Measurements from ENCODE around the gene ATP5PD.
A peak's percentile ranks its signal among the peaks of the same experiment; 100 is the strongest.

The ATP5PD gene

DNA sequence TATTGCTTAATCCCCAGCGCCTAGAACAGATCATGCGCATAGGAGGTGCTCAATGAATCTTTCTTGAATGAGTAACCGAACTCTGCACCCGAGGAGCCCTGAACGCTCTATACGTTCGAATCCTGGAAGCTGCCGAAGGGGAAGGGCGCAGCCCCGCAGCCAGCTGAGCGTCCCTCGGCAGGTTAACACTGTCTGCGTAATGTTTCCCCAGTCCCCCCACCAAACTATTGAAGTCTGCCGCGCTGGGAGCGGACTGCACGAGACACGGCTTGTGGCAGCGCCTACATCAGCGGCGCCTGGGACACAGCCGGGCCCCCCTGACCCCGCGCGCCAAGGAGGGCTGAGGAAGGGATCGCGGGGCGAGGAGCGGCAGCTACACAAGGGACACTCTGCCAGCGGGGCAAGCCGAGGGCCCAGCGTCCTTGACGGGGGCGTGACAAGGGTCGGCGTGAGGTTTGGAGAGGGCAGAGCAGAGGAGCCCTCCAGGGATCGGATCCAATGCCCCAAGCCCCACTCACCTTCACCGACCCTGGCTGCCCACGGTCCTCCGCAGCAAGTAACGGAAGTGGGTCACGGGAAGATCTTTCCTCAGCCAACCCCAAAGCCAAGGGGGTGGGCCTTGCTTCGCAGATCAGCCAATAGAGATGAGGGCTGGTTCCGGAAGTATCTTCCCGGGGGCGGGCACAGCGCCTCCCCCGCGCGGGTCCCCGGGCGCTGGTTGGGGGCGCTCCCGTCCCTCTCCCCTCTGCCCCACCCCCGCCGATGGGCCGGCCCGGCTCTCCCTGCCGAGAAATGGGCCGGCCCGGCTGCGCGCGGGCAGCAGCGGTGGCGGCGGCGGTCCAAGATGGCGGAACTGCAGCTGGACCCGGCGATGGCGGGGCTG lies at the start of gene ATP5PD, which contains the start of gene KCTD2:
Gene ATP5PD, minus strand, starts transcription at position 563 of the 883 bp plus-strand sequence. CDS start 4,319 bp downstream, outside the sequence.
Gene KCTD2, plus strand, starts transcription at position 819 of the 883 bp plus-strand sequence. Its CDS starts 26 bp downstream, at position 845.
- DNase-seq (ENCODE audit: low spot score): peak; percentile 99

DNA sequence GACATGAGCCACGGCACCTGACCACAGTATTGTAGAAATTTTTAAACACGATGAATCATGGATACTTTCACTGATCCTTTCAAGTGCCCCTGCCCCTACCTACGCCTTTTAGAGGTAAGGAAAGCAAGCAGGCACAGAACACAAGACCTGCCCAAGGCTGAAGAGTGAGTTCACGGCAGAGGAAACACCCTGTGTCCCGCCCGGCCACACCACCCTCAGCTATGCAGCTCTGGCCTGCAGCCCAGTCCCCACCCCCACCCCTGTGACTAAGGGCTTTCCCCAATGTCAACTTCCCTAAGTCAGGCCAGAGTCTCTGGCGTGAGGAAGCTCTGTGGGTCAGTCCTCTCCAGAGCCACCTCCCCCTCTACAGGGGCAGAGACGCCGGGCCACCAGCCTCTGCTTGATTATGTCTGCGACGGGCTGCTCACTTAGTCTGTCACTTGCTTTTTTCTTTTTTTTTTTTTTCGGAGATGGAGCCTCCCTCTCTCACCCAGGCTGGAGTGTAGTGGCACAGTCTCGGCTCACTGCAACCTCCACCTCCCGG lies 49.4 kb upstream of the ATP5PD start:
- DNase-seq (ENCODE audit: low spot score): no peak

DNA sequence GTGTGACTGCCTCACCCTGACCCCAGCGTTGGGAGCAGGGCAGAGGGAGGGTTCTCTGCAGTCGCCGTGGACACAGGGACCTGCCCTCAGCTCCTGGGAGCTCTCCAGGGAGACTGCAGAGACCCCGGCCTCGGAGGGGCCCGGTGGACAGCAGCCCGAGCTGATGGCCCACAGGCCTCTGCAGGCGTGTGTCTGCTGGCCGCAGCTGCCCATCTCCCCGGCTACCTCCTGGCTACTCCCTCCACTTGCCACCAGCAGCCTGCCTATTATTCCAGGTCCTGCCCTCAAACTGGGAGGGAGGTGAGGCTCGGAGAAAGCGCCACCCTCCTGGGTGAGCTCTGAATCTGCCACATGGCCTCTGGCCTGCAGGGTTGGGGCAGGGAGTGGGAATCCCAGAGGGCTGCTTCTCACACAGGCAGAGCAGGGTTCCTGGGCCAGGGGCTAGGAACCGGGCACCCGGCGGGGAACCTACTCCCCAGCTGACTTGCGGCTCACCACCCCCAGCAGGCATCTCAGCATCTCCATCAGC lies 48.2 kb upstream of the ATP5PD start:
- no peak for DNase-seq (ENCODE audit: low spot score)

DNA sequence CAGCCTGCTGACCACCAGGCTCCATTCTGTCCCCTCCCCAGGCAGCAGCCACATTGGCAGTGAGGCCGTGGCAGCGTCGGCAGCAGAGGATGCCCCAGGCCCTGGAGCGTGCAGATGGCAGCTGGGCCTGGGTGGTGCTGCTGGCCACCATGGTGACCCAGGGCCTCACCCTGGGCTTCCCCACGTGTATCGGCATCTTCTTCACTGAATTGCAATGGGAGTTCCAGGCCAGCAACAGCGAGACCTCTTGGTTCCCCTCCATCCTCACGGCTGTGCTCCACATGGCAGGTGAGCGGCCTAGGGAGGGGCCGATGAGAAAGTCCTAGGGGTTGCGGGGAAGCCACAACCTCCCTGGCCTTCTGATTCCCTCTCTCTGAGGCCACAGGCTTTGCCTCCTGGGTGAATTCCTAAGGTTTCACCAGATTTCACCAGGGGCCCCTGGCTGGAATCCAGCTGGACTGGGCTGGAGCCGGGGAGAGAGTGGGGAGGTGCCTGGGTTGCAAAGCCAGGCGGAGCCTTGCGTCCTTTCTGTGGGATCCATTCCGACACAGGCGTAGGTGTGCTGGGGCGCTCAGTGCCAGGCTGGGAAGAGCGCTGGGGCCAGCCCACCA lies 46.9 kb upstream of the ATP5PD start:
- DNase-seq (ENCODE audit: low spot score): no peak

DNA sequence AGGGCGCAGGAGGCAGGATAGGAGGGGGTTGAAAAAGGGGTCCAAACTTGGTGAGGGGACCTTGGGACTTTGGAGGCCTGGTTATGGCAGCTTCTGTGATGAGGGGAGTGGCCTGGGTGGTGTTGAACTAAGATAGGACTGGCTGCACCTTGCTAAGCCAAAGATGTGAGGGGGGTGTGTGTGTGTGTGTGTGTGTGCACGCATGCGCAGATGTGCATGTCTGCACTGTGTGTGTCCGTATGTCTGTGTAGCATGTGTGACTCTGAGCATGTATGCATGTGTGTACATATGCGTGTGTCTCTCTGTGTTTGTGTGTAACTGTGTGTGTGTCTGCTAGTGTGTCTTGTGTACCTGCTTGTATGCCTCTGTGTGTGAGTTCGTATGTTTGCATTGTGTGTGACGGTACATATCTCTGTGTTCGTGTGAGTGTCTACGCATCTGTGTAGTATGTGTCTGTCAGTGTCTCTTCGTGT lies 45.1 kb upstream of the ATP5PD start:
- DNase-seq (ENCODE audit: low spot score): no peak

DNA sequence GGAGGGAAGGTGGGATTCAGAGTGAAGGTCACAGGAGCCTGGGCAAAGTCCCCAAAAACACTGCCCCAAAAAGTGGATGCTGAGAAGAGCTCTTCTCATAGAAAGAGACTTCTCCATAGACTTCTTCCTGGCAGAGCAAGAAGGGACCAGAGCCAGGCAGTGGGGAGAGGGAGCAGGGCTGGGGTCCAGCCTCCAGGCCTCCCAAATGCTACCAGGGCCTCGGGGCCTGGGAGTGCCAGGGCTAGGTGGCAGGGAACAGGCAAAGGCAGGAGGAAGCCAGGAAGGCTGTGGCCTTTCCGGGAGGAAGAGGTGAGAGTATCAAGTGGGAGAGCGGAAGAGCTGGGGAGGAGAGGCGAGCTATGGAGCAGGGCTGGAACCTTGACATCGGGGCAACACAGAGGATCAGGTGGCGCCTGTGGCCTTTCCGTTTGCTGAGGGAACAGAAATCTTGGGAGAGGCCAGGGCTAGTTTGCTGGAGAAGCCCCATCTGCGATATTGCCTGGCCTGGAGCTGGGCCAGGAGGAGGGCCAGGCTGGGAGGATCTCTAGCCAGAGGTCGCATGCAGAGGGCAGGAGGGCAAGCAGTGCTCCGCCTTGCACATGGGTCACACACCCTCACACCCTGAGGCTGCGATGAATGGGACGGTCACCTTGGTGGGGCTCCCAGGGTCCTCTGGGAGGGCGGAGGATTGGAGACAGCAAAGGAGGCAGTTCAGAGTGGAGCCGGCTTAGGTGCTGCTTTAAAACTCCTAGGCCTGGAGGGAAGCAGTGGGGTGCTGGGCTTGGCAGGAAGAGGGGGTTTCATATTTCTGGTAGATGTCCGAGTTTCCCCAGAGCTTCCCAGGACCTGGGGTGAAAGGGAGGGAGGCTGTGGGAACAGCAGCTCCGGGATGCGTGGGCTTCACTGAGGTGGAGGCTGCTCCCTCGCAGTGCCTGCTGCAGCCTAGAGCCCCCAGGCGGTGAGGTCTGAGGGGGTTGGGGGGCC lies 44.4 kb upstream of the ATP5PD start:
- no peak for DNase-seq (ENCODE audit: low spot score)

DNA sequence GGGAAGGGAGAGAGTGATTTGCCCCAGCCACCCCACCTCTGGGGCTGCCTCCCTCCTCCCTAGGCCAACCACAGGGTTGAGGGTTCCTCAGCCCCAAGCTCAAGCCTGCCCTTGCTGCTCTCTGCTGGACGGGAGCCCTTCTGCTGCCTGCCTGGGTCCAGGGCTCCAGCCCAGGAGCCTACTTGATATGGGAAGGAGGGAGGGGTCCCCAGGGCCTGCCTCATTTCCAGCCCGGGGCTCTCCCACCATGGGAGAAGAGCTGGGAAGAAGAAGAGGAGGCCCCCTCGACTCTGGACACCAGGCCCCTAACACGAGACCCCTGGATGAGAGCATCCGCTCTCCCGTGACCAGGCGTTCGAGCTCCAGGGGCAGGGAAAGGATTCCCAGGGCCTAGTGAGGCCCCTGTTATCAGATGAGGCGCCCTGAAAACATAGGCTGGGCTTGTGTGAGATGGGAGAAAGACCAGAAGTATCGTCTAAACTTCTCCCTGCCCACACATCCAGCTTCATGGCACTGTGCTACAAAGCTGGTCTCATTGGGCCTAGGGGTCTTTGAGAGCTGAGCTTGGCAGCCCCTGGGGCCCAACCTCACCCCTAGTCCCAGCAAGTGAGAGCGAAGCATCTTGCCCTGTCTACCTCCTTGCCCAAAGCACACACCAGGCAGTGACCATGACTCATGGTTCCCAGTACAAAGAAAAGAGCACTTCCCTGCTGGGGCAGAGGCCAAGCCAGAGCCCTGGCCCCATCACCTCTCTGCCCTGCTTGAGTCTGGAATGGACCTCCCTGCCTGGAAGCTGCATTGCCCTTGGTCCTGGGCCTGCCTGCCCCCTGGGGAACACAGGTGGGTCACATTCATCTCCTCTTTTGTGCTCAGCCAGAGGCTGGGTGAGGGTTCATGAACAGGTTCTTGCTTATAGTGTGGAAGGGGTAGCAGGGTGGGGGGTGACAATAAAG lies 42.0 kb upstream of the ATP5PD start:
- DNase-seq (ENCODE audit: low spot score): no peak

DNA sequence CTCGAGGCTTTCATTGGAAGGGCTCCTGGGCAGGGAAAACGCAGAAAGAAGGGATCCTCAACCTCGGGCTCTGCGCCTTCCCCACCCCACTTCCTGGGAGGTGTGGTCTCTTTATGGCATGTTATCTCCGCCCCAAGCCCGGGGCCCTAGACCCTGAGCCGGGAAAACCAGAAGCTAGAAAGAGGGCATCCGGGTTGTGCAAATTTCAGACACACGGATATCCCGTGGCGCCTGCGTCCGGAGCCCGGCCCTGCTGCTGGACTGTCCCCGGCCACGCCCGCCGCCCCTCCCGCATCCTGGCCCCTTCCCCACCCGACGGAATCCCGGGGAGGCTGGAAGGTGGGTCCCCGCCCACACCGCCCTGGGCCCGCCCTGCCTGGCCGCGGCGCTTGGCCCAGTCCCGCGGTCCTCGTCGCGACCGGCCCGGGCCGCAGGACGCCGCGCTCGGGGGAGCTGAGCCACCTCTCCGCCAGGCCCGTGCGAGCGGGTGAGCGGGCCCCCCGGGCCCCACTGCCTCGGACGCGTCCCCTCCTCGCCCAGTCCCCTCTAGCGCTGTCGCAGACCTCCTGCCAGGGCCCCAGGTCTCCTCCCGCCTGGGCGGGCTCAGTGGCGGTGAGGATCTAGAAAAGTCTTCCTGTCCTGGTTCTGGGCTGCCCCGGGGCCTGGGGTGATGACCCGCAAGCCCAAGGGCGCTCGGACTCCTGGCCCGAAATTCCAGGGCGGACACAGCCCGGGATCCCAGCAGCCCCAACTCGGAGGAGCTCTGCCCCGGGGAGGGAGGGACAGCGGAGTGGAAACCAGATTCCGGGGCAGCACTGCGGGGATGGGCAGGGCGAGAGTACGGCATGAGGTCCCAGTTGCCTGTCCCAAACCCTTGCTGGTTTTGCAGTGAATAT lies 41.0 kb upstream of the ATP5PD start, which contains the start of gene SLC16A5:
Gene SLC16A5, plus strand, starts transcription at position 397 of the 896 bp plus-strand sequence. CDS start 5,683 bp downstream, outside the sequence.
- peak; percentile 33 for DNase-seq (ENCODE audit: low spot score)

DNA sequence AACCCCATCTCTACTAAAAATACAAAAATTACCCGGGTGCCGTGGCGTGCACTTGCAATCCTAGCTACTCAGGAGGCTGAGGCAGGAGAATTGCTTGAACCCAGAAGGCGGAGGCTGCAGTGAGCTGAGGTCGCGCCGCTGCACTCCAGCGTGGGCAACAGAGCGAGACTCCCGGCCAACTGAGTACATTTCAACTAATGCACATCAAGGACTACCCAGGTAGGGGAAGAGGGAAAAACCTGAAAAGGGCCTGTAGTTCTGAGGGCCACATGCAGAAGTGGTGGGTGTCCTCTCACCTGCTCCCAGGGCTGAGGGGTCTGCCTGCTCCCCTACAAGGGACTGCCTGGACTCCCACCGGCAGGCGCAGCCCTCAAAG lies 40.4 kb upstream of the ATP5PD start:
- DNase-seq (ENCODE audit: low spot score): no peak

DNA sequence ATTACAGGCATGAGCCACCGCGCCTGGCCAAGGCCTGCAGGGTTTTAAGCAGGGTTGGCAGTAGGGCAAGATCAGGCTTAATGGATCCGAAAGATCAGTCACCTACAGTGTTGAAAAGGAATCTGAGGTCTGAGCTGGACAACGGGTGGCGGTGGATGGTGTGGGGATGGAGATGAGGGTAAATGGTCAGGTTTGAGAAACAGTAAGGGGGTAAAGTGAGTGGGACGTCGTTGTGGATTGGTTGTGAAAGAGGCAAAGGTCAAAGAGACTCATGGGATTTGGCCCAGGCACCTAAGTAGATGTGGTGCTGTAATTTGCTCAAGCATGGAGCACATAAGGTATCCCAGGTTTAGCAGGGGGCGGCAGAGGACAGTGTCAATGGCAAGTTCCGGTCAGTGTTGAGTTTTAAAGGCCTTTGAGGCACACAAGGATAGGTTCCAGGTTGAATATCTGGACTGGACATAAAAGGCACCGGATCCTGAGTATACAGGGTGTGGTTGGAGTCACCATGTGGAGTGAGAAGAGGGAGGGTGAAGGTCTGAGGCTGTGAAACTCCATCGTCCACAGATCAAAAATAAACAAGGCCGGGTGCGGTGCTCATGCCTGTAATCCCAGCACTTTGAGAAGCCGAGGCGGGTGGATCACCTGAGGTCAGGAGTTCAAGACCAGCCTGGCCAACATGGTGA lies 39.9 kb upstream of the ATP5PD start:
- no peak for DNase-seq (ENCODE audit: low spot score)

DNA sequence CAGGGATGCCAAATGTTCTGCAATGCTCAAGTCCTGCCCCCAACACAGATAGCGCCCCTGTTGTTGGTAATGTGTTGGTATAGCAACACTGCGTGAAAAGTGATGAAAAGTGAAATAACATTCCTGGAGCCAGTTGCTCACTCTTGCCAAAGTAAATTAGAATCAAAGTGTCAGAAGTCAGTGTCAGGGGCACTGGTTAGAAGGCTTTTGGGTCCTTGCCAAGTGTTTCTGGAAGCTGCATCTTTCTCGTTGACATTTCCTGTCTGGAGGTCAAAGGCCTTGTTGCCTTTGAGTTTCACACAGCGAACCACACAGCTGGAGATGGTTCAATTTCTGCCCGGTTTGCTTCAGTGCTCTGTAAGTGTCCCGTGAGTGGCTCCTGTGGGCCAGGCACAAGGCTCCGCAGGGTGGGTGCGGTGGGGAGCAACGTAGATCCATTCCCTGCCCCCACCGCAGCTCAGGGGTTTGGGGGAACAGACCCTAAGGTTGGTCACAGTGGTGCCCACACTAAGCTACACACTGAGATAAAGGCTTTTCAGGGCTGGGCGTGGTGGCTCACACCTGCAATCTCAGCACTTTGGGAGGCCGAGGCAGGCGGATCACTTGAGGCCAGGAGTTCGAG lies 37.4 kb upstream of the ATP5PD start:
- DNase-seq (ENCODE audit: low spot score): no peak

DNA sequence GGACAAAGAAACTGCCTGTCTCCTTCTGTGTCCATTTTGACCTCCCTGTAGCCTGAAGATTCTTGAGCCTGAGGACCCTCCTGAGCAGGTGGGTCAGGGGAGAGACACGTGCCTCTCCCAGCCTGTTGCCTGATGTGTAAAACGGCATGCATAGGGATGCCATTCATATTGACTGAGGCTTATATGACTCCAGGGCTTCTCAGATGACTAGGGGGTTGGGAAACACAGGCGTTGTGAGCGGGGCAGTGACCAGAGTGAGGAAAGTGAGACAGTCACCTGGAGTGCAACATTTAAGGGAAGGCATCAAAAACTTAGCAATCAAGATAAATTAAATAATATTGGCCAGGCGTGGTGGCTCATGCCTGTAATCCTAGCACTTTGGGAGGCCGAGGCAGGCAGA lies 35.9 kb upstream of the ATP5PD start:
- DNase-seq (ENCODE audit: low spot score): no peak

DNA sequence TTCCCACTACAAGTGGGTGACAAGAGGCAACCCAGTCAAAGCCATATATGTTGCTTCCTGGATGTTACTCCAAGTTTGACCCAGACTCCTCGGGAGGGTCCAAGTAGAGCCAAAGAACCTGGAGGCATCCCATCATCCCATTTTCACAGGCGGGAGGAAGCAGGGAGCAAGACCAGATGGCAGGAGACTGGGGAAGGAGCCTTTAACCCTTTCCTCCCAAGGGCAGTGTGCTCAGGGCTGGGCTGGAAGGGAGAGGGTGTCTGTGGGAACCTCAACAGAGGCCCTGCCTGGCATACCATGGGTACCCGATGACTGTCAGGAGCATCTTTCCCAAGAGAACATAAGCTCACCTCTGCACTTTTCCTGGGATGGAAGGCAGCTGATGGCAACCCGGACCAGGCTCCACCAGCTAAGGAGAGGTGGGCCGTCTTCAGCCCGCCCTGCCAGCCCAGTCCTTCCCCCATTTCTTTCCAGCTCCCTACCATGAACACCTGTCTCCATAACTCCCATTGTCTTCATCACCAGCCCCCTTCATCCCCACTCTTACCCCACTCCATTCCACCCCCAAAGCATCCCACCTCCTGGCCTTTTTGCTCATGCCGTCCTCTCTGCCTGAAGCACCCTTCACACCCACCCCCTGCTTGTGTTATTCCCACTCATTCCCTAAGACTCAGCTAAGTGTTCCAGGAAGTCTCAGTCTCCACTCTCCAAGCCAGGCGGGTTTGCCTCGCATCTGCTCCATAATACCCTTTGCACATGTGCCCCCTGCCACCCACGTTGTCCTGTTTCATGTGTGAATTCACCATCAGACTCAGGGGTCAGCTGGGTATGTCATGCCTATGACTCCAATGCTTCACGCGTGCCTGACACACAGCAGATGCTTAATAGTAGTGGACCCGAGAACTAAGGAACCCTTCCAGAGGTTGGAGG lies 35.1 kb upstream of the ATP5PD start:
- DNase-seq (ENCODE audit: low spot score): no peak

DNA sequence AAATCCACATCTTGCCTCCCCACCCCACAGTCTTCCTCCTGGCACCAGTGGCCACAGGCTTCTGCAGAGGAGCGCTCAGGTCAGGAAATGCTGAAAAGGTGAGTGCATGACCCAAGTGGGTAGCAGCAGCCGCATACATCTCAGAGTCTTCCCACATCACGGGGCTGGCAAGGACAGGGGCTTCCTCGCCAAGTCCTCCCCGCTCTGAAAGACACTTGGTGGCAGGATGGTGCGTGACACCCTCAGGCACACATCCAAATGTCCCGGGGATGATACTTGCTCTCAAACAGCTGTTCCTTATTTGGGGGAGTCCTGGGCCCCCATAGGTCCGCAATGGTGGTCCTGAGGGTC lies 32.2 kb upstream of the ATP5PD start:
- no peak for DNase-seq (ENCODE audit: low spot score)

DNA sequence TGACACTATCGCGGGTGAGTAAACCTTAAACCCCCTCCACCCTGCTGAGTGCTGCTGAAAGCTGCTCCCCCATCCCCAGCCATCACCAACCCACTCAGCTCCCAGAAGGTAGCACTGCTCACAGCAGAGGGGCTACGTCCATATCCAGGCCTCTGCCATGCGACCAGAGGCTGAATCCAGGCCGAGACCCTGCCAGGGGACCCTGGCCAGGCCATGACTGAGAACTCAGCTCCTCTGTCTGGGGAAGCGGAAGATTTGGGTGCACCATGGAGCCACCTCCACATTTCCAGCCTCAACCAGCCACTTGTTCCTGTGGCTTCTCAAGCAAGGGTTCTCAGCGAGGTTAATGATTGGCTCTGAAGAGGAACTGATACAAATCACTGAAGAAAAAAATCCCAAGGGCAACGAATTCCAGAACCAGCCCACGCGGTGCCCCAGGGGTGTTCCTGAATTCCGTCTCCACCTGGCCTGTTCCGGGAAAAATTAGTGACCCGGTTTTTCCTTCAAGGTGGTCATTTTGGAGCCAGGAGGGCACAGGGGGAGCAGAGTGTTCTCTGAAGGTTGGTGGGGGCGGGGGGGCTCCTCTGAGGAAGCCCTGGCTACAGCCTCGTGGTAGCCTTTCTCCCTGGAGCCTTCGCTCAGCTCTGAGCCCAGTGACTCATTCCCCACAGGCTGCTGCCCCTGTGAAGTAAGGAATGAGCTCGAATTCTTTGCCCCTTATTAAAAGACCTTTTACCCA lies 31.7 kb upstream of the ATP5PD start:
- no peak for DNase-seq (ENCODE audit: low spot score)
